ENCODE results near the gene ANXA7. TPM values are rescaled to one million over a fixed set of nuclear protein-coding genes. Genes with fewer than 3 reads are reported as not detected.

Gene ANXA7
- total RNA-seq, 1 donor from 2014 or later: 109 TPM

GRCh38 chr10:73388228-73388627, 25.6 kb downstream of the ANXA7 start:
- H3K36me3 ChIP-seq (ENCODE audit: control insufficient read depth, insufficient read depth, low read length): peaks cover 2% of the 10 kb centered on the region
- DNase-seq (ENCODE audit: low read depth): no peak
- TF ChIP-seq CTCF (IDR thresholded peaks at IDR 0.05; ENCODE audit: insufficient read depth, low read length, poor library complexity, severe bottlenecking): no peak

GRCh38 chr10:73386583-73386982, 27.3 kb downstream of the ANXA7 start:
- DNase-seq (ENCODE audit: low read depth): no peak
- no peaks in the 10 kb centered on the region for H3K27me3 ChIP-seq (ENCODE audit: control insufficient read depth, insufficient read depth, low read length)
- peaks cover 2% of the 10 kb centered on the region for H3K36me3 ChIP-seq (ENCODE audit: control insufficient read depth, insufficient read depth, low read length)
- no peak for TF ChIP-seq CTCF (IDR thresholded peaks at IDR 0.05; ENCODE audit: insufficient read depth, low read length, poor library complexity, severe bottlenecking)
- H3K4me3 ChIP-seq (ENCODE audit: low read depth, low read length): no peak overlapping the region

More at GRCh38 chr10:73388228-73388627, 25.6 kb downstream of the ANXA7 start:
- Histone ChIP-seq H3K4me3 (ENCODE audit: low read depth, low read length) (no peak overlapping the region), H3K27me3 (ENCODE audit: control insufficient read depth, insufficient read depth, low read length) (no peaks in the 10 kb centered on the region)

GRCh38 chr10:73379064-73379748, 34.7 kb downstream of the ANXA7 start:
- Histone ChIP-seq H3K27me3 (ENCODE audit: control insufficient read depth, insufficient read depth, low read length) (no peaks in the 10 kb centered on the region), H3K36me3 (ENCODE audit: control insufficient read depth, insufficient read depth, low read length) (no peaks in the 10 kb centered on the region), H3K4me3 (ENCODE audit: low read depth, low read length) (no peak overlapping the region)
- no peak for TF ChIP-seq CTCF (IDR thresholded peaks at IDR 0.05; ENCODE audit: insufficient read depth, low read length, poor library complexity, severe bottlenecking)
- DNase-seq (ENCODE audit: low read depth): no peak

GRCh38 chr10:73376679-73377078, 37.2 kb downstream of the ANXA7 start:
- DNase-seq (ENCODE audit: low read depth): no peak
- Histone ChIP-seq H3K36me3 (ENCODE audit: control insufficient read depth, insufficient read depth, low read length) (no peaks in the 10 kb centered on the region), H3K4me3 (ENCODE audit: low read depth, low read length) (no peak overlapping the region), H3K27me3 (ENCODE audit: control insufficient read depth, insufficient read depth, low read length) (no peaks in the 10 kb centered on the region)
- no peak for TF ChIP-seq CTCF (IDR thresholded peaks at IDR 0.05; ENCODE audit: insufficient read depth, low read length, poor library complexity, severe bottlenecking)

- Histone ChIP-seq H3K27me3 (ENCODE audit: control insufficient read depth, insufficient read depth, low read length) (no peaks in the 10 kb centered on the region), H3K36me3 (ENCODE audit: control insufficient read depth, insufficient read depth, low read length) (peaks cover 1% of the 10 kb centered on the region), H3K4me3 (ENCODE audit: low read depth, low read length) (no peak overlapping the region)
- DNase-seq (ENCODE audit: low read depth): no peak
- no peak for TF ChIP-seq CTCF (IDR thresholded peaks at IDR 0.05; ENCODE audit: insufficient read depth, low read length, poor library complexity, severe bottlenecking)
These were observed 45.6 kb downstream of the ANXA7 start for GRCh38 chr10:73368238-73368637.

All from kidney epithelial cell (primary cell).